Inferior parietal cortex (tissue), 1 donor: ENCODE data around the gene ABCG4.
A peak's percentile ranks its signal among the peaks of the same experiment; 100 is the strongest.
"Not testable (repeated sequence)": the region's sequence is repeated elsewhere in the genome, so short reads cannot be mapped to it uniquely, and the experiment has no call there.

Experiments used
- DNase-seq: peaks from one replicate; pipeline ENCODE4 v3.0.0-alpha.2; 2016; ENCODE audit errors: extremely low spot score

Gene ABCG4

DNA sequence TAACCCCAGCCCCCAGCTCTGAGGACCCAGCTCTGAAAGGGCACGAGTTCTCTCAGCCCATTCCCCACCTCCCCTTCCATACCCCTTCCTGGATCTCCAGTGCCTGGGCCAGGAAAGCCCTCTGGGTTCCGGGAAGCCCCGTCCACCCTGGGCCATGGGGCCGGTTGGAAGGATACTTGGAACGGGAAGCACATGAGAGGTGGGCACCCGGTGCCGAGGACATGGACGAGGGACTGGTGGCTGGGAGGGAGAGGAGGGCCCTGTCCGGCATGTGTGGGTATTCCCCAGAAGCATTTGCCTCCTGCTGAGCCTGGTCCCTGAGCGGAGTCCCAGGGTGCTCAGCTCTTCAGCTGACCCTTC lies 32.6 kb upstream of the ABCG4 start:
- no peak for DNase-seq

DNA sequence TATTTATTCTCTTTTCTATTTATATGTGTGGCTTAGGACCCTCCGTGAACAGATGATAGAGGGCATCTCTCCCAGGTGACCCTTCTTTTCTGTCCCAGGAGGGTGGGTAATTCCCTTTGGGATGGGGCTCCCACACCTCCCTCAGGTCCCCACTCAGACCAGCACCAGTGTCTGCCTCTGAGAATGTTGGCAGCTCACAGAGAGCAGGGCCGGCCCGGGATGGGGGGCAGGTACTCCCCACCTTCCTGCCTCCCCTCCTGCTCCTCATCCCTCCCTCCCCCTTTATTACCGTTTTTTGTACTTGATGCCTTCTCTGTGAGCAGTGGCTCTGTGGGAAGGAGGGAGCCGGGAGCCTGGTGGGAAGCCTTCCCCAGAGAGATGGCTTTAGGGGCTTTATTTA lies 32.3 kb upstream of the ABCG4 start:
- DNase-seq = no peak

DNA sequence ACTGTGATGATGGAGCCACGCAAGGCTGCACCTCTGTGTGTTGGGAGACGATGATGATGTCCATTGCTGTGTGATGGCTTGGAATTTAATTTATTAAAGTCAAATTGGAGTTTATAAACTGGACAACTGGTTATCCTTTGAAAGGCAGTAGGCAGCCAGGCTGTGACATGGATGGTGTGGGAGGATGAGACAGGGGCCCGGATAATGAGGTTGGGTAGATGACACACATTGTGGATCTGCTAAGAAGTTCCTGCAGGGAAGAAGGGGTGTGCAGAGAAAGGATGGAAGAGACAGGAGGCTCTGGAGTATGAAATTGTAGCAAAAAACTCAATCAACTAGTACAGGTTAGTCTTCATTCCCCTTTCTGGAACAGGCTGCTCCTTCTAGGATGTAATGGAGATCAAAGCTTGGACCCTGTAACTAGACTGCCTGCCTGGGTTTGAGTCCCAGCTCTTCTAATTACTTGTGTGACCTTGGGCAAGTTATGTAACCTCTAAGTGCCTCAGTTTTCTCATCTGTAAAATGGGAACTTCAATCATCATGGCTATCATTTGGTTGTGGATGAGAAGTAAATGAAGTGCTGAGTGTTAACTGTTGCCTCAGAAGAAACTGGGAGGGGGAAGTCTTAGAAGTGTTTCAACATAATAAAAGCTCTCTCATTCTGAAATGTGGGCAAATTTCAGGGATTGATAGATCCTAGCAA lies 31.7 kb upstream of the ABCG4 start:
- DNase-seq = no peak

DNA sequence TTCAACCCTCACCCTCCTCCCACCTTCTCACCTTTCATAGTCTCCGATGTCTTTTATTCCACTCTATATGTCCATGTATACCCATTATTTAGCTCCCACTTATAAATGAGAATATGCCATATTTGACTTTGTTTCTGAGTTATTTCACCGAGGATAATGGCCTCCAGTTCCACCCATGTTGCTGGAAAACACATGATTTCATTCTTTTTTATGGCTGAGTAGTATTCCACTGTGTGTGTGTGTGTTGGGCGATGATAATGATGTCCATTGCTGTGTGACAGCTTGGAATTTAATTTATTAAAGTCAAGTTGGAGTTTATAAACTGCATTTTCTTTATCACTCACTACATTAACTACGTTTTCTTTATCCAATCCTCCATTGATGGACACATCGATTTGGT lies 30.6 kb upstream of the ABCG4 start:
- DNase-seq = no peak

DNA sequence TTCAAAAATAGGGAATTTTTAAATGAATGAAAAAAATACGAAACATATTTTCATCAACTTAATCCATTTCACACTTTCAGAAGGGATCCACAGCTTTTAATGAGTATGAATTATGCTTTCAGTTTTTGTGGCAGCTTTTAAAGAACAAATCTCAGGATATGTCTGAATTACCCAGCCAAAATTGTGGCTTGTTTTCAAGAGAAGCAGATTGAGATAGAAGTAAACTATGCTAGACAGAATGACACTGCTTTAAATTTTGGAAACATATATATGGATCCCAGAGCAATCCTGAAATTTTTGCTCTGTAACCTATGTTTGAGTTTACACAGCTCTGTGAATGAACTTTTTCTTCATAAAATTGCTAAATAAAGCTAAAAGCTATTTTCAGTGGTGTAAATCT lies 29.9 kb upstream of the ABCG4 start:
- DNase-seq = no peak

DNA sequence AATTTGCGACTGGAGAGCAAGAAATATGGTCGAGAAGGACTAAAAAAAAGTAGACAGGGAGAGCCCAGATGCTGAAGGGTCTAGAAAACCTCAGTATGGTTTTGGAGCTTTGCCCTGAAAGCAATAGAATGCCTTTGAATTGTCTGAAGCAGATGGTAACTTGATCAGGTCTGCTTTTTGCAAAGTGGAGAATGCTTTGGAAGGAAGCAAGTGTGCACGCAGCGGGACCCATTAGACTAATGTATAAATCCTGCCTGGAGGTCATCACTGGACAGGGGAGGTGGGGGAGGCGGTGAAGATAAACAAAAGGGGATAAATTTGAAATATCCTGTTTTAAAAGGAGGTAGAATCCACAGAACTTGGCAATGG lies 28.2 kb upstream of the ABCG4 start:
- DNase-seq = peak; percentile 39

DNA sequence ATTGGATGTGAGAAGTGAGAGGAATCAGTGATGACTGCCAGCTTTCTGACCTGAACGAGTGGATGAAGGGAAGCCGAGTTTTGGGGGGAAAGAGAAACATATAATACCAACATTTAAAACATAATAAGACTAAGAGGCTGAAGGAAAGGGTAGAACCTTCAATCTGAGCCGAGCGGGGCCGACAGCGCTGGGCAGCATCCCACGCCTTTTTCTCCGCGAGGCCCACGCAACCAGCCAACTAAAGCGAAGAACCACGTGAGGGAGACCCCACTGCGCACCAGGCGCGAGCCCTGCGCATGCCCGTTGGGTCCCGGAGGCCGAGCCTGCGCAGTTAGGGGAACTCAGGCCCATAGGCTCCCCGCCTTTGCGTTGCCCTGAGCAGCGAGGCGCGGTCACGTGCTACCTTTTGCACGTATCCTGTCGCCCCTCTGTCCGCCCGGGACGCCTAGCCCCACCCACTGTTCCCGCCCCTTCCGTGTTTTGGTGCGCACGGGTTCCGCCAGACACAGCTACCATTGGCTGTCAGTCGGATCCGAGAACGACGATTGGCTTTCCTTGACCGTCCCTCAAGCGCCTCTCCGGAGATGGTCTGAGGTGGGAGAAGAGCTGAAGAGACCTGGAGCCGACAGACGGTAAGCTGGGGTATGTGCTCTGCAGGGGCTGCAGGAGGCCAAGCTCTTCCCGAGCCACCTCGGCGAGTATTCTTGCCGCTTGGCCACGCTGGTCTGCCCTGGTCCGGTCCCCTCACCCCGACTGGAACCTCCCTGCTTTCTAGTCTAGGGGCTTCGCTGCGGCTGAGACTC lies 27.6 kb upstream of the ABCG4 start, which contains the start of gene HINFP:
TSS of gene HINFP (plus strand) at position 573 of the 803 bp plus-strand sequence. CDS start 5,365 bp downstream, outside the sequence.
- DNase-seq = peak; percentile 99

DNA sequence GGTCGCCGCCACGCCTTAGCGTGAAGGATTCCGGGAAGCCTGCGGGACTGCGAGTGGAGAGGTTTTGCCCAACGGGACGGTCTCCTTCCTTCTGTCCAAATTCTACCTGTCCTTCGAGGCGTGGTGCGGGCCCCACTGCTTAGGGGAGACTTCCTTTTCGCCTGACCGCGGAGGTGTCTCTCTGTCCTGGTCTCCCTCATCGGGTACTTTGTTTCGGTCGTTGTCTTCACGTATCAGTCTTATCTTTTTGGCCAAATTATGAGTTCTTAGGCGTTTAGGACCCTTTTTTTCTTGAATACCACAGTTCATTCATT lies 27.1 kb upstream of the ABCG4 start:
- DNase-seq = no peak

DNA sequence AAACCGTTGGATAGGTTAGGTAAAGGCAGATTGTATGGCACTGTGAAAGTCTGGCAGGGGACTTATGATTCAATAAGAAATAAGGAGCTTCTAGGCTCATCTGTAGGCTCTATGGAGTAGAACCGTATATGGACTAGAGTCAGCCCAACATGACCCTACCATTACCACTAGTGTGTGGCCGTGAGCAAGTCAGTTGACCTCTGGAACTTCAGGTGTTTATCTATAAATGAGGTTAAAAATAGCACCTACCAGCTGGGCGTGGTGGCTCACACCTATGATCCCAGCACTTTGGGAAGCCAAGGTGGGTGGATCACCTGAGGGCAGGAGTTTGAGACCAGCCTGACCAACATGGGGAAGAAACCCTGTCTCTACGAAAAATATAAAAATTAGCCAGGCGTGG lies 23.0 kb upstream of the ABCG4 start:
- DNase-seq = no peak

DNA sequence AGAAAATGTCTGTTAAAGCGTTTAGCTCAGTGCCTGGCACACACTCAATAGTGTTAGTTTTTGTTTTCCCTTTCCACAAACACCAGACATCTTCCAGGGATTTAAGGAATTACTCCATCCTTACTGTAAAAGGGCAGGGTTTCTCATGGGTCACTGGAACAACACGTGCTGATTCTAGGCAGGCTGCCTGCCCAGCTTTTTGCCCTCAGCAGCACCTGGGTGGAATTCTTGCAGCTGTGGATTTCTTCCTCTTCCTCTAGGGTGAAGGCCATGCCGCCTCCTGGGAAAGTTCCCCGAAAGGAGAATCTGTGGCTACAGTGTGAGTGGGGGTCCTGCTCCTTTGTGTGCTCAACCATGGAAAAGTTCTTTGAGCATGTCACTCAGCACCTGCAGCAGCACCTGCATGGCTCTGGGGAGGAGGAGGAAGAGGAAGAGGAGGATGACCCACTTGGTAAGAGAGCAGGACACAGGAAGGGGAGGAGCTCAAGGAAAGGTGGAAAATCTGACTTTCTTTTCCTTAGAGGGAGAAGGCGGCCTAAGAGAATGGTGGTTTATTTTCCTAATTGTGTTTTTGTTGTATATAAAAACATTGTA lies 22.1 kb upstream of the ABCG4 start:
- no peak for DNase-seq

DNA sequence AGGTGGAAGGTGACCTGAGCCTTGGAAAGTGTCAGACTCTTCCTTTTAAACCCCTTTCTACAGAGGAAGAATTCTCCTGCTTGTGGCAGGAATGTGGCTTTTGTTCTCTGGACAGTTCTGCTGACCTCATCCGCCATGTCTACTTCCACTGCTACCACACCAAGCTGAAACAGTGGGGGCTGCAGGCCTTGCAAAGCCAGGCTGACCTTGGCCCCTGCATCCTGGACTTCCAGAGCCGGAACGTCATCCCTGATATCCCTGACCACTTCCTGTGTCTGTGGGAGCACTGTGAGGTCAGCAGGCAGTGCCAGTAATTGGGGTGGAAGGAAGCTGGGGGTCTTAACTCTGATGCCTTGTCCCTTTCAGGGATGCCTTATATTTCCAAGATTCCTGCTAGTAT lies 18.2 kb upstream of the ABCG4 start:
- DNase-seq = no peak

DNA sequence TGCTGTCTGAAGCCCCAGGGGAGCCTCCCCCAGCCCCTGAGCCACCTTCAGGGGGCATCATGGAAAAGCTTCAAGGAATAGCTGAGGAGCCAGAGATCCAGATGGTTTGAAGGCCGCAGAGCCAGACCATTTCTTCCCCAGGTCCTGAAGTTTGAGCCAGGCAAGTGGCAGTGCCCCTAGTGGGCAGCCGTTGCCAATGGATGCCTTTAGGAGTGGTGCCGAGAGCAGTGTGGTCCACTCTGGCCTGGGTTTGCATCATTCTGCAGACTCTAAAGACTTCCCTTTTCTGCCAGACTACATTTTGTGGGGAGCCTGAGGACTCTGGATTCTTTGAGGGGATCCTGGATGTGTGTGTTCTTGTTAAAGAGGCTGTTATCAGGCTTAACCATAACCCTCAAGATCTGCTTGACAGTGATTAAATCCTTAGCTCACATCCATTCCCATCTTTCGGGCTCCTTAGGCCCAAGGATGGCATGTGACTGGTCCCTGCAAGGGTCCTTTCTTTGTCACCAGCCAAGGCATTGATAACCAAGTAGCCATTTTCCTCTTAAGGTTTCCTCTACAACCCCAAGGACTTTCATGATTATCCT lies 14.4 kb upstream of the ABCG4 start:
- no peak for DNase-seq

DNA sequence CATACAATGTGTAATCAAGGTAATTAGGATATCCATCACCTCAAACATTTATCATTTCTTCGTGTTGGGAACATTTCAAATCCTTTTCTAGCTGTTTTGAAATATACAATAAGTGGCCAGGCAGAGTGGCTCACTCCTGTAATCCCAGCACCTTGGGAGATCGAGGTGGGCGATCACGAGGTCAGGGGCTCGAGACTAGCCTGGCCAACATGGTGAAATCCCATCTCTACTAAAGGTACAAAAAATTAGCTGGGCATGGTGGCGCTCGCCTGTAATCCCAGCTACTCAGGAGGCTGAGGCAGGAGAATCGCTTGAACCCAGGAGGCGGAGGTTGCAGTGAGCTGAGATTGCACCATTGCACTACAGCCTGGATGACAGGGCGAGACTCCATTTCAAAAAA lies 9.6 kb upstream of the ABCG4 start:
- not testable (repeated sequence) for DNase-seq

DNA sequence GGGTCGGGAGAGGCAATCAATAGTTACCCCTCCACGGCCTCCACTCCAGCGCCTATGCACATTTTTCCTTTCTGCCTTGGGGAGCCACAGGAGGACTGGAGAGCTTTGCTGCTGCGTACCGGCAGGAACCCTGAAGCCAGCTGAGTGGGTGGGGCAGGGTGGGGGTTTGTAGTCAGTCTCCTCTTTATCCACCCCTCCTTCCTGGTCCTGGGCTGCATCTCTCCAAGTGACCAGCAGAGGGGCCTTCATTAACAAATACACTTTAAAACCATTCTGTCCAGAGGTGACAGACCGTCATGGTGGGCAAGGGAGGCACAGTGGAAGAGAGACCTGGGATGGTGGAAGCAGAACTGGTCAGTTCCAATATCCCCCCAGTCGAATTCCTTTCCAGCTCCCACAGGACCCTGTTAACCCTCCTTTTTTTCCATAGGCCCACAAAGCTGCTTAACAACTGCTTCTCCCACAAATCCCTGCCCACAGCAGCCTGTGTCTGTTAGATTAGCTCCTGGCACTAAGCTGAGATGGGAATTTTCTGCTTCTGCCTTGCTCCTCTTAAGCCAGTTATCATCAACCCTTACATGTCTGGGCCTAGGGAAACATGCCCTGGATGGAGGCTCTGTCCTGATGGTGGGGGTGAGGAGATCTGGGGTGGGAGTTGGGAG lies 3.9 kb upstream of the ABCG4 start:
- DNase-seq = peak; percentile 51

DNA sequence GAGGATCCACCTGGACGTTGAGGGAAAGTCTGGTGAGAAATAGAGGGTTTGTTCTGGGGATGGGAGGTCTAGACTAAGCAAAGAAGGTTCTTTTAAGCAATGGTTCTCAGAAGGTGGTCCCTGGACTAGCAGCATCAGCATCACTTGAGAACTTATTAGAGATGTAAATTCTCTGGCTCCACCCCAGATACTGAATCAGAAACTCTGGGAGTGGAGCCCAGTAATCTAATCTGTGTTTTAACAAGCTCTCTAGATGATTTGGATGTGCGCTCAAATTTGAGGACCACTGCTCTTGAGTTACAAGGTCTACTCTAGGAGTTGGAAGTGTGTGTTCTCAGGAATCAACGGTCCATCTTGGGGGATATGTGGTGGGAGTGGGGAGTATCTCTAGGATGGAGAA lies 3.3 kb upstream of the ABCG4 start:
- DNase-seq = no peak

DNA sequence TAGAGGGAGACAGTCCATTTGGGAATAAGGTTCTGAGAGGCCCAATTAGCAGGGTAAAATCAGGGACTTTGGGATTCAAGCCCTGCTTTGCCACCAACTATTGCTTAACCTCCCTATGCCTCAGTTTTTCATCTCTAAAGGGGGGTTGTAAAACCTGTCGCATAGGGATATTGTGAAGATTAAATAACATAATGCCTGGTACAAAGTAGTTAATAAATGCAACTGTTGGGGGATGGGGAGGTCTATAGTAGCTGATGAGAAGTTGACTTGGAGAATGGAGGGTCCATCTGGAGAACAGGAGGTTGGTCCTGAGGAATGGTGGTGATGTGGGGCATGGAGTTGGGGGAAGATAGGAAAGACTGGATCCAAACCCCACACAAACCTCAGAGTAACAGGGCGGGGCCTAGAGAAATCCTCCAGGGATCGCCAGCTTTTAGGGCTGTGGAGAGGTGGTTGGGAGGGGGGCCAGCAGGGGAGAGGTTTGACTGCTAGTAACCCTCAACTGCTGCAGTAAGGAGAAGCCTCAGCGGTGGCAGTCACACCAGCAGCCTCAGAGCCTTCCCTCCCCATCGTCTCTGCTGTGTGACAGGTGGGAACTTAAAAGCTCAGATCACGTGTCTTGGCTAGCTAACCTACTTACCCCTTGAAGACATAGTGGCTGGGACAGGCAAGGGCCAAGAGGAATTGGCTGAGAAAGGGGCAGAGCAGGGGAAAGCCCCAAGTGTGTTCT lies 1.1 kb upstream of the ABCG4 start:
- DNase-seq = no peak

DNA sequence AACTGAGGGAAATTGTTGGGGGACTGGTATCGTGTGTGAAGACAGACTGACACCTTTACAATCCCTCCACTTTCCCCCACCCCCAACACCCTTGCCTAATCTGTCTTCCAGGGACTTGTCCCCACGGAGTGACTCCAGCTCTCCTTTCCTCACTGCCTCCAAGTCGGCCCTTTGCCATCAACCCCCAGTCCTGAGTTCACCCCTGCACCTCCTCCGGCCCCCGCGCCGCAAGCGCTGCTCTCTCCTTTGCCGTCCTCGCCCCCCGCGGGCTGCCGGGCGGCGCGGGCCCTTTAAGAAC lies 183 bp upstream of the ABCG4 start:
- no peak for DNase-seq

DNA sequence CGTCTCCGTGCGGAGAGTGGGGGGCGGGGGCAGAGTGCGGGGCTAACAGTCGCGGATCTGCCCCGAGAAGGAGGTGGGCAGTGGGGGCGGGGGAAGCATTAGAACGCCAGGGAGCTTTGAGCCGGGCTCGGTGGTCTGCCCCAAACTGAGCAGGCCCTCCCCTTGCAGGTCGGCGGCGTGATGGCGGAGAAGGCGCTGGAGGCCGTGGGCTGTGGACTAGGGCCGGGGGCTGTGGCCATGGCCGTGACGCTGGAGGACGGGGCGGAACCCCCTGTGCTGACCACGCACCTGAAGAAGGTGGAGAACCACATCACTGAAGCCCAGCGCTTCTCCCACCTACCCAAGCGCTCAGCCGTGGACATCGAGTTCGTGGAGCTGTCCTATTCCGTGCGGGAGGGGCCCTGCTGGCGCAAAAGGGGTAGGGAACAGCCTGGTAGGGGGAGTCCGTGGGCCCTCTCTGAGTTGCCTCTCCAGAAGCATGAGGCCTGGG lies 979 bp downstream of the ABCG4 start:
- no peak for DNase-seq

DNA sequence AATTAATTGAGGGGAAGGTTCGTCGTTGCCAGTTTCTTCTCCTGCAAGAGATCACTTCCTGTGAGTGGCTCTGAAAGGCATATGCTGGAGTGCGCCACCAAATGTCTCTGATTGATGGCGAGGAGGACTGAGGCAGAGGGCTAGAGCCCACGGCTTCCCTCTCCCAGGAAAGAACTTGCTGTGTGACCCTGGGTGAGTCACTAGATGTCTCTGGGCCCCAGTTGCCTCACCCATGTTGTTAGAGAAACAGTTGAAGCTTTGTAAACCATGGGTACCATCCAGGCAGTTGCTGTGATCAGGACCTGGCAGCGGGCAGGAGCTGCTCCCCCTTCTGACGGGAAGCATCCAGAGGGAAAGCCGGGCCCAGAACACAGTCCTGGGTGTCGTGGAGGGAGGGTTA lies 3.2 kb downstream of the ABCG4 start:
- no peak for DNase-seq

DNA sequence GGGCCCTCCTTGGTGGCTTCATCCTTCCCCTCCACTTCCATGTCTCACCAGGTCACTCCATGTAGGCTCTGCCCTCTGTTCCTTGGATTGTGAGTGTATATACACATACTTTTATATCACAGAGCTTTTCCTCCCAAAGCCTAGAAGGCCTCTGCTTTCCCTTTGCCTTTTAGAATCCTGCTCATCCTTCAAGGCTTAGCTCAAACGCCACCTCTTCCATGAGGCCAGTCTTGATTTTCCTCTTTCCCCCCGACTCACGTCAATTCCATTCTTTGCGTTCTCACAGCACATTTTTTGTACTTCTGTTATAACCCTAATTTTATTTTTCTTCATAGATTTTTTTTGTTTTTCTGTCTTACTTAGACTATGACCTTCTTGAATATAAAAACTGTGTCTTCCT lies 3.8 kb downstream of the ABCG4 start:
- no peak for DNase-seq

DNA sequence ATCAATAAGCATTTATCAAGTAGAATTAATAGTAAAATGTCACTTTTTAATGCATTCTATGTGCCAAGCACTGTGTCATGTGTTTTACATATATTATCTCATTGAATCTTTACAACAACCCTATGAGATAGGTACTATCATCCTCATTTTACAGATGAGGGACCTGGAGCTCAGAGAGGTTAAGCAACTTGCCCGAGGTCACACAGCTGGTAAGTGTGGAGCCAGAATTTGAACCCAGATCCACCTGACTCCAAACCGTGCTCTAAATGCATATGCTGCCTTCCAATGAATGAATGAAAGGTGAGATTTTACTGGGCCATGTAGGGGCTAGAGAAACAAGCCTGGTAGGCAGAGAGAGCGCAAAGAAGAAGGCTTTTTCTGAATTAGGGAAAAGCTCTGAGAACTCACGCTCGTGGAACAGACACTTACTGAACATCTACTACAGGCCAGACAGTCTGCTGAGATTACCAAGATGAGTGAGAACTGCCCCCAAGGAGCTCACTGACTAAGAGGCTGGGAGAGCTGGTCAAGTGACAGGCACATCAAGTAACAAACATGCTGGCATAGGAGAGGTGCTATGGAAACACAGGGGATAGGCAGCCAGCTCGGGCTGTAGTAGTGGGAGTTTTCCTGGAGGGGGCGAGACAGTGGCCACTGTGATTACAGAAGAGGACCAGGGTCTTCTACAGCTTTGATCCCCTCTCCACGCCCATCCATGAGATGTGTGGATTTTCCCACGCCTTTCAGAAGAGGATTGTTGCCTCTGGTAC lies 4.4 kb downstream of the ABCG4 start:
- DNase-seq = no peak
